ENCODE results near the gene VILL.
A peak's percentile ranks its signal among the peaks of the same experiment; 100 is the strongest.
"Not testable (repeated sequence)": the region's sequence is repeated elsewhere in the genome, so short reads cannot be mapped to it uniquely, and the experiment has no call there.

The VILL gene

DNA sequence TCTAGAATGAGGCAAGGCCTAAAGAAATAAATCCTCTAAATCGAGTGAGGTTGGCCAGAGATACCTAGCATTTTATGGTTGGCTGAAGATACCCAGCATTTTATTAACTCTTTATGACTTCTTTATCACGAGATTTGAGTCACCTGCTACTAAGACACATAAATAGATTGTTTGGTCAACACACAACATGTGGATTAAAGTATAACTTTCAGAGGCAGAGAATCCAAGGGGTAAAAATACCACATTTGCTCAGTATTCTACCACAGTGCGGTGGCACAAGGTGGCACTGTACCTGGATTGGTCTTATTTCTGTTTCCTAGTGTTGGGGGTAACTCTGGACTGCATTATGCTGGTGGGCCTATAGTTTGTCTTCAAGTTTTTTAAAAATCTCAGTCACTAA, 27.0 kb upstream of the VILL start:
- DNase-seq (ENCODE audit: low read depth), result no peak

- no peak for DNase-seq (ENCODE audit: low read depth)
These were observed 26.4 kb upstream of the VILL start for GRCh38 chr3:37964146-37964545.

DNA sequence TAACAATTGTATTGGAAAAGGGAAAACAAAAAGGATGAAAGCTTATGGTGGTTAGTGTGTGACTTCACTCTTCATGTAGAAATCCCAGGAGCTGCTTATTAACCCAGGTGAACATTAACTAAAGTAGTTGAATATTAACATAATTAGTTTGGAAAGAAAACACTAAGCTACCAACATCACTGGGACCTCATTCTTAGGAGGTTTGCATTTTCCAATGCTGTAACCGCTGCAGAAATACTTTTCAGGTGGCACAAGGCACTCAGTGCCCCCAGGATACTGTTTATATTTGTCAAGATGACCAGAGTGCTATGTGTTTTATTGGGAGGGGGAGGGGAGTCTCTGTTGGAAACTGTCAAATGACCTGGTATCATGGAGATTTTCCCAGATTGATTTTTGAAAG, 25.9 kb upstream of the VILL start:
- no peak for DNase-seq (ENCODE audit: low read depth)

GRCh38 chr3:37967260-37967881, 23.2 kb upstream of the VILL start:
- DNase-seq (ENCODE audit: low read depth), result peak; percentile 40

GRCh38 chr3:37968199-37968598, 22.4 kb upstream of the VILL start:
- DNase-seq (ENCODE audit: low read depth), result no peak

DNA sequence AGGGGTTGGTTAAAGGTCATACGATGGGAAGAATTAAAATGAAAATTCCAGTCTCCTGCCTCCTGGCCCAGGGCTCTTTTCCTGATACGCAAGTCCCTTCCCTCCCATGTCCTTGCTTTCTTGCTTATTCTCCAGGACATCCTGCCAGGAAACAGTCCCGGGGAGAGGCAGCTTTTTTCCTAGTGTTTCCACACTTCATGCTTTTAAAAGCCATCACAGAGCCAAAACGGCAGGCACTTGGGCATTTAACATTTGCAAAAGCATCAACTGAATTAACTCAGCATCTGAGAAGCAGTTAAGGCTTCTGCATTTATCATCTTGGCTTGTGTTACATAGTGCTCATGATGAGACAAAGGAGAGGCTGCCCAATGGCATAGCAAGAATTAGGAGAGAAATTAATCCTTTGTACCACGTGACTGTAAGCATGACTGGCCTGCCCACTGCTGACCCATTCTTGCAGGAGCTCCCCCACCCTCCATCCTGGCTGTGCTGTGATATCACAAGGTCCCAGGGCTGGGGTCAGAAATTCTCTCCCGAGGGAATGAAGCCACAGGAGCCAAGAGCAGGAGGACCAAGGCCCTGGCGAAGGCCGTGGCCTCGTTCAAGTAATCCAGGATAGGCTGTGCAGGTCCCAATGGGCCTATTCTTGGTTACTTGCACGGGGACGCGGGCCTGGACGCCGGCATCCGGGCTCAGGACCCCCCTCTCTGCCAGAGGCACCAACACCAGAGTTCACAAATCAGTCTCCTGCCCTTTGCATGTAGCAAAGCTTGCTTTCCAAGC, 21.6 kb upstream of the VILL start:
- no peak for DNase-seq (ENCODE audit: low read depth)

- no peak for DNase-seq (ENCODE audit: low read depth)
These were observed 20.9 kb upstream of the VILL start for GRCh38 chr3:37969596-37970100.

DNA sequence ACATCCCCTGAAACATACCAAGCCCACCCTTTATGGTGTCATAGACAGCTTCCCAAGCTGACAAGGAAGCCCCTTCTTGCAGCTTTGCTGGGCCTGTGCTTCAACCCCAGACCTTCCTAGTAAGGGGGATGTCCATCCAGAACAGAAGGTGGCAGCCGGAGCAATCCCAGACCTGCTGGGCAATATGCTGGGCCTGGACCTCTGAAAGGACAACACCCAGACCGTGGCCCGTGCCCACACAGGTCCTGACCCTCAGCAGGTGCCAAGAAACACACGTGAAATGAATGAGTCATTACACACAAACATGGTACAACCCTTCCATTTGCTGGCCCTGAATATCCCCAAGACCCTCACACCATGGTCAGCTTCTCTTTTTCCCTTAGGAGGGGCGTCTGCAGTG, 19.8 kb upstream of the VILL start:
- no peak for DNase-seq (ENCODE audit: low read depth)

DNA sequence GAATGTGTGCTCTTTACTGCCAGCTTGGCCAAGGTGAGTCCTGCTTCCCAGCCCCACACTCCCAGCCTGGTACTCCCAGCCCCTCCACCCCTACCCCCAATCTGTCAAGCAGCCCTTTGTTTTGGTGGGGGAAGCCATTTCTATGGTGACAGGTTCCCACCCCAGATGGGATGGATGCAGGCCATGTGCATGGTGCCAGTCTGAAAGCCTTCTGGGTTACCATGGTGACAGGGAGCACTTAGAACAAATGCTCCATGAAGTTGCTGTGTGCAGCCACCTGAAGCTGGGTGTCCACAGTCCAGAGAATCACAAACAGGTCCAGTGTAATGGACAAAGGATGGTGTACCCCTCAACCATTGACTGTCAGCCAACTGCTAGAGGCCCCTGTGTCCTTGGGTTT, 19.1 kb upstream of the VILL start:
- DNase-seq (ENCODE audit: low read depth), result no peak

- not testable (repeated sequence) for DNase-seq (ENCODE audit: low read depth)
These were observed 18.5 kb upstream of the VILL start for GRCh38 chr3:37972056-37972455.

DNA sequence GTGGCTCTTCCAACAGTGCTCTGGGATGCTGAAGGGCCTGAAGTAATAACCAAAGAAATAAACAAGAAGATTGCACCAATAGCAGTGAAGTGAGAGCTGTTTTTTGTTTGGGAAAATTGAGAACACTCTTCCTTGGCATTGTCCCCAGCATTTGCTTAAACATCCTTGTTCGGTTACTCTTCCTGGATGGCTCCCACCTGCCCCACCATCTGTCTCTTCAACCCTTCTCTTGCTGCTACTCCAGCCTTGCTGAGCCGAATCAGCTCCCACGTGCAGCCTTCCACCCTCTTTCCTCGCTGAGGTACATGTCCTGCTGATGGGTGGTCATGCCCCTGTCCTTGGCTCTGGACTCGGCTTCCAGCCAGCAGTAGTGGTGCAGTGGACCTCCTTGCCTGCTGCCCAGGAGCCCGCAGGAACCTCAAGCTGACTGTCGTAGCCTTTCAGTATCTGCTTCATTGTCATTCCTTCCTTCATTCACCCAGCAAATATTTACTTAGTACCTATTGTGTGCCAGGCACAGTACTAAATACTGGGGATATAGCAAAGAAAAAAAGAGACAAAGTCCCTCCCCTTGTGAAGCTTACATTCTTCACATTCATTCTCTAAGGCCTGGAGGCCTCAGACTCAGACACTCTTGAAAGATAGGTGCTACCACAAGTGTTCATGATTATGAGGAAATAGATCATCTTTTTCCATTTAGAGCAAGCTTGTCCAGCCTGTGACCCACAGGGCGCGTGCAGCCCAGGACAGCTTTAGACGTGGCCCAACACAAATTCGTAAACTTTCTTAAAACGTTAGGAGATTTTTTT, 17.1 kb upstream of the VILL start:
- DNase-seq (ENCODE audit: low read depth), result no peak

DNA sequence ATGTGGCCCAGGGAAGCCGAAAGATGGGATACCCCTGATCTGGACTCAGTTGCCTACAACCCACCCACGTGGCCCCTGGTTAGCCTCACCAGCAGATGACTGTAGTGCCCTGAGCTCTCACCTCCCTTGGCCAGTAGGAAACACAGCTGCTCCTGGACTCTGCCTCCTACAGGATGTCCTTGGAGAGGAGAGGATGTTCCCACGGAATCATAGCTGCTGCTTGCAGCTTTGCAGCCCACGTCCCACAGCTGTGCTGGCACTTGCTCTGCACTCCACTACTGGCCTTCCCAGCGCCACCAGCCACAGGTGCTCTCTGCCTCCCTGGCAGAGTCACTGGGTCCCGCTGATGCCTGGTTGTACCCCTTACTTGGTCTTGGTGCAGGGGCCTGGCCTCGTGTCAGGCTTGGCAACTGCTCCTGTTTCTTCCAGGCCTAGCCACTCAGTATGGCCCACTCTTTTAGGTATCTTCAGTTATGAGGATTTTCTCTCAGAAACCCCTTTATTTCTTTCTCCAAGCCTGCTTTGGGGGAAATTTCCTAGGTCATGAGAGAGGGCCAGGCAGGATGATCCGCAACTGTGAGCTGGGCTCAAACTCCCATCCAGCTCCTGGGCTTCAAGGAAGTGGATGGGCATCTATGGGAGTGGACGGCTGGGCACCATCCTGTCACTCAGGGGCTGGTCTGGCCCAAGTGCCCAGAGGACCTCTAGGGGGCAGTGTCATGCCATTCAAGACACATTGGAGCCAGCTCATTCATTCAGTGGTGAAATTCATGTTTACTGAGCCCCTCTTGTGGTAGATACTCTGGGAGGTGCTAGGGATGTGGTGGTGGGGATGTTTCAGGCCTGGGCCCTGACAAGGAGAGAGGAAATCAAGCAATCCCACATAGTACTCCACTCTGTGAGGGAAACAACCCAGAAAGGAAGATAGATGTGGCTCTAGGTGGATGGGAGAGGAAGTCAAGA, 16.2 kb upstream of the VILL start:
- DNase-seq (ENCODE audit: low read depth), result peak; percentile 55

DNA sequence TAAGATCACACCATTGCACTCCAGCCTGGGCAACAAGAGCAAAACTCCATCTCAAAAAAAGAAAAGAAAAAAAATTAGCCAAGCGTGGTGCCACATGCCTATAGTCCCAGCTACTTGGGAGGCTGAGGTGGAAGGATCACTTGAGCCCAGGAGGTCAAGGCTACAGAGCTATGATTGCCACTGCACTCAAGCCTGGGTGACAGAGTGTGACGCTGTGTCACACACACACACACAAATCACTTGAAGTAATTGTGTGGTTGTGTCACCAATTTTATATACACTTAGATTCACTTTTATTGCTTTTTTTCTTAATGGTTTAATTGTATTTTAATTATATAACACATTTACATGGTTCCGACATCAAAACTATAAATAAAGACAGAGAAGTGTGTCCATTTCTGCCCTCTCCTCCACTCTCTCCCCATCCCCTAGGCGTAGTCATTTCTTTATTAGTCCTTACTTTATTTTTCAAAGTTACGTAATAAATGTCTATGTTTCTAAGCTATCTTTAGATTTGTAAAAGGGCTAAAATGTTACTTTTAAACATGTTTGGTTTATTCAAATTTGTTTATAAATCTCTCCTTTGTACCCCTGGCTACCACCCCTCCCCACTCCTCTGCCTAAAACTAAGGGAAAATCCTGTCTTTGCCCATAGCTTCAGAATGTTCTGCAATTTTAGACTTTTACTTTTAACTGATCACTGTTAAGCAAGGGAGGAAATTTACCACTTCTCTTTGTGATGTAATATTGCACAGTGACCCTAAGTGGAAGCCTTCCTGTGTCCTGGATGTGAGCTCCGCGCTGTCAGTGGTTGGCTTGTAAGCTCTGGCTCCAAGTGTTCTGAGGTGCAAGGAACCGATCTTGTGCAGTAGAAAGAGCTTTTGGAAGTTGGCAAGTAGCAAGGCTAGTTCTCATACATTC, 10.8 kb upstream of the VILL start:
- DNase-seq (ENCODE audit: low read depth), result no peak

GRCh38 chr3:37980462-37981347, 9.9 kb upstream of the VILL start:
- DNase-seq (ENCODE audit: low read depth), result no peak

- DNase-seq (ENCODE audit: low read depth), result no peak
These were observed 9.3 kb upstream of the VILL start for GRCh38 chr3:37981348-37981664.

DNA sequence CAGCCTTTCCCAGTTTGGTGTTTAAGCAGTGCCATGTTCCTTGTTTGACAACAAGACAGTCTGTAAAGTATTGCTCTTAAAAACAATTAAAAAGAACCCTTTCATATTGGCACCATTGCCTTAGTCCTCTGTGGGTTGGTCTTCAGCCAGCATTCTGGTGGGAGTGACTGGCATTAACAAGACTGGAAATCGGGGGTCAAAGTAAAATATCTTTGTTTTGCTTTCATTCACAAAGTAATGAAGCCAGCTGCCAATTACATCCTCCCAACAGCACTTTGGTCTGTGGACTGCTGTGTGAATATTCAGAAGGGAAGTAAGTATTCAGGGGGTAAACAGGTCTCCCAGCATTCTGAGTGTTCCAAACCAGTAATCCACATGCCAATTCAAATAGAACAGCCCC, 8.3 kb upstream of the VILL start:
- DNase-seq (ENCODE audit: low read depth), result no peak

- DNase-seq (ENCODE audit: low read depth), result no peak
These were observed 6.5 kb upstream of the VILL start for GRCh38 chr3:37984051-37984450.

- DNase-seq (ENCODE audit: low read depth), result no peak
These were observed 6.0 kb upstream of the VILL start for GRCh38 chr3:37984596-37984995.

GRCh38 chr3:37985637-37986320, 4.8 kb upstream of the VILL start:
- DNase-seq (ENCODE audit: low read depth), result no peak
